GM12874 (cell line): Measurements from ENCODE around the gene IRF2BPL.

Source experiments
- CTCF ChIP-seq: IDR thresholded peaks from 2 replicates; pipeline ENCODE4 v1.5.1; 2011; ENCODE audit warnings: low read depth, mild to moderate bottlenecking, control low read depth, low read length, moderate library complexity; ENCODE audit not compliant: insufficient read depth

The IRF2BPL gene

GRCh38 chr14:77036484-77037214, 8.1 kb upstream of the IRF2BPL start:
- no peak for TF ChIP-seq CTCF

- no peak for TF ChIP-seq CTCF
These were observed 6.8 kb upstream of the IRF2BPL start for GRCh38 chr14:77035267-77035666.

- TF ChIP-seq CTCF = no peak
These were observed 5.4 kb upstream of the IRF2BPL start for GRCh38 chr14:77033622-77034589.

GRCh38 chr14:77032844-77033621, 4.5 kb upstream of the IRF2BPL start:
- no peak for TF ChIP-seq CTCF

GRCh38 chr14:77032491-77032843, 4.0 kb upstream of the IRF2BPL start:
- TF ChIP-seq CTCF = no peak

GRCh38 chr14:77031759-77032490, 3.4 kb upstream of the IRF2BPL start:
- no peak for TF ChIP-seq CTCF
